ENCODE results near the gene HOMER1.
"Not testable (repeated sequence)": the region's sequence is repeated elsewhere in the genome, so short reads cannot be mapped to it uniquely, and the experiment has no call there.

- not testable (repeated sequence) for TF ChIP-seq CTCF (IDR thresholded peaks at IDR 0.05; ENCODE audit: poor library complexity, severe bottlenecking); RAD21 (conservative IDR thresholded peaks at IDR 0.05); EZH2 (IDR thresholded peaks at IDR 0.05; ENCODE audit: borderline replicate concordance, insufficient read depth, low read length, poor library complexity, severe bottlenecking); EP300 (conservative IDR thresholded peaks at IDR 0.05; ENCODE audit: poor library complexity, severe bottlenecking); POLR2AphosphoS5 (IDR thresholded peaks at IDR 0.05)
Measured at GRCh38 chr5:79385126-79385525, 128.8 kb downstream of the HOMER1 start.

All from neural cell (in vitro differentiated cells).